ENCODE results near the gene NUBPL.
"Not testable (repeated sequence)": the region's sequence is repeated elsewhere in the genome, so short reads cannot be mapped to it uniquely, and the experiment has no call there.

Gene NUBPL

GRCh38 chr14:31837031-31837430 is 275.8 kb downstream of the NUBPL start:
- Histone ChIP-seq H3K9me3 (ENCODE audit: control insufficient read depth, low read length) (no peaks in the 10 kb centered on the region), H3K27me3 (ENCODE audit: control insufficient read depth, insufficient read depth, low read length) (no peaks in the 10 kb centered on the region), H2AFZ (no peak overlapping the region), H3K4me3 (ENCODE audit: low read depth, low read length) (no peak overlapping the region), H3K4me2 (ENCODE audit: low read length) (no peak overlapping the region), H3K36me3 (ENCODE audit: control insufficient read depth, insufficient read depth, low read length) (no peaks in the 10 kb centered on the region), H3K79me2 (no peaks in the 10 kb centered on the region), H3K9ac (no peak overlapping the region), H3K27ac (no peak overlapping the region), H3K4me1 (no peaks in the 10 kb centered on the region)
- TF ChIP-seq, protein P1, sequence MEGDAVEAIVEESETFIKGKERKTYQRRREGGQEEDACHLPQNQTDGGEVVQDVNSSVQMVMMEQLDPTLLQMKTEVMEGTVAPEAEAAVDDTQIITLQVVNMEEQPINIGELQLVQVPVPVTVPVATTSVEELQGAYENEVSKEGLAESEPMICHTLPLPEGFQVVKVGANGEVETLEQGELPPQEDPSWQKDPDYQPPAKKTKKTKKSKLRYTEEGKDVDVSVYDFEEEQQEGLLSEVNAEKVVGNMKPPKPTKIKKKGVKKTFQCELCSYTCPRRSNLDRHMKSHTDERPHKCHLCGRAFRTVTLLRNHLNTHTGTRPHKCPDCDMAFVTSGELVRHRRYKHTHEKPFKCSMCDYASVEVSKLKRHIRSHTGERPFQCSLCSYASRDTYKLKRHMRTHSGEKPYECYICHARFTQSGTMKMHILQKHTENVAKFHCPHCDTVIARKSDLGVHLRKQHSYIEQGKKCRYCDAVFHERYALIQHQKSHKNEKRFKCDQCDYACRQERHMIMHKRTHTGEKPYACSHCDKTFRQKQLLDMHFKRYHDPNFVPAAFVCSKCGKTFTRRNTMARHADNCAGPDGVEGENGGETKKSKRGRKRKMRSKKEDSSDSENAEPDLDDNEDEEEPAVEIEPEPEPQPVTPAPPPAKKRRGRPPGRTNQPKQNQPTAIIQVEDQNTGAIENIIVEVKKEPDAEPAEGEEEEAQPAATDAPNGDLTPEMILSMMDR (IDR thresholded peaks at IDR 0.05), result no peak

GRCh38 chr14:31842899-31843298 is 281.7 kb downstream of the NUBPL start:
- no peaks in the 10 kb centered on the region for H3K4me1 ChIP-seq
- H3K9ac ChIP-seq, result no peak overlapping the region
- H3K27ac ChIP-seq, result no peak overlapping the region
- no peaks in the 10 kb centered on the region for H3K36me3 ChIP-seq (ENCODE audit: control insufficient read depth, insufficient read depth, low read length)
- H3K9me3 ChIP-seq (ENCODE audit: control insufficient read depth, low read length), result no peaks in the 10 kb centered on the region
- TF ChIP-seq, protein P1 (IDR thresholded peaks at IDR 0.05), result no peak
- no peak overlapping the region for H2AFZ ChIP-seq
- no peak overlapping the region for H3K4me3 ChIP-seq (ENCODE audit: low read depth, low read length)
- H3K4me2 ChIP-seq (ENCODE audit: low read length), result no peak overlapping the region
- H3K27me3 ChIP-seq (ENCODE audit: control insufficient read depth, insufficient read depth, low read length), result no peaks in the 10 kb centered on the region
- H3K79me2 ChIP-seq, result no peaks in the 10 kb centered on the region

DNA sequence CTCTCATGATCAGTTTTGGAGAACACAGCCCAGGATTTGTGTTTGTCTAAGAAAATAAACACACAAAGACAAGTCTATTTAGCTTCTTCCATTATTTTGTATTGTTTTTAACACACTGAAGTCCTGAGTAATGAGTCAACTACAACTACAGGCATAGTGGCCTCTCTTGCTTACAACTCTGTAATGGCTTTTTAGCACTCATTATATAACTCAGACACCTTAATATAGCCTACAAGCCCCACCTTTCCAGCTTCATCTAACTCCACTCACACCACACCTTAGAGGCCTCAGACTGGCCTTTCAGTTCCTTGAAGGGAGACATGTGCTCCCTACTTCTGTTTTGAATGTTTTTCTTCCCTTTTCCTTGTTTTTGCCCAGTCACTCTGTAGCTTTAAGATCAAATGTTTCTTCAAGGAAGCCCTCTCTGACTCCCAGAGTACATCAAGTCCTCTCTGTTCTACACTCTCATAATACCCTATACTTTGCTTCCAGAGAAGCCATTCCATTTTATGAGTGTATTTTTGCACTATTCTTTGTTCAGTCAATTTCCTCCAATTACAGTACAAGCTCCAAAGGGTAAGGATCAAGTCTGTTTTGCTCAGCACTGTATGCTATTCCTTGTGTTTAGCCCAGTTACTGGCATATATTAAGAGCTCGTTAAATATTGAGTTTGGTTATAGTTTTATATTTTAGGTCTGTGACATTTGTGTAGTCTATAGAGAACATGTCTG is 282.3 kb downstream of the NUBPL start:
- Histone ChIP-seq H3K9ac (no peak overlapping the region), H3K4me1 (no peaks in the 10 kb centered on the region), H3K4me2 (ENCODE audit: low read length) (no peak overlapping the region), H3K9me3 (ENCODE audit: control insufficient read depth, low read length) (no peaks in the 10 kb centered on the region), H3K79me2 (no peaks in the 10 kb centered on the region), H2AFZ (no peak overlapping the region), H3K27ac (no peak overlapping the region), H3K4me3 (ENCODE audit: low read depth, low read length) (no peak overlapping the region), H3K27me3 (ENCODE audit: control insufficient read depth, insufficient read depth, low read length) (no peaks in the 10 kb centered on the region), H3K36me3 (ENCODE audit: control insufficient read depth, insufficient read depth, low read length) (no peaks in the 10 kb centered on the region)
- TF ChIP-seq, protein P1 (IDR thresholded peaks at IDR 0.05), result no peak

- TF ChIP-seq, protein P1 (IDR thresholded peaks at IDR 0.05), result no peak
- H3K9ac ChIP-seq, result no peak overlapping the region
- H2AFZ ChIP-seq, result no peak overlapping the region
- H3K27ac ChIP-seq, result no peak overlapping the region
- H3K79me2 ChIP-seq, result no peaks in the 10 kb centered on the region
- H3K4me2 ChIP-seq (ENCODE audit: low read length), result no peak overlapping the region
- H3K4me3 ChIP-seq (ENCODE audit: low read depth, low read length), result no peak overlapping the region
- no peaks in the 10 kb centered on the region for H3K27me3 ChIP-seq (ENCODE audit: control insufficient read depth, insufficient read depth, low read length)
- no peaks in the 10 kb centered on the region for H3K4me1 ChIP-seq
- H3K9me3 ChIP-seq (ENCODE audit: control insufficient read depth, low read length), result no peaks in the 10 kb centered on the region
- no peaks in the 10 kb centered on the region for H3K36me3 ChIP-seq (ENCODE audit: control insufficient read depth, insufficient read depth, low read length)
Measured at GRCh38 chr14:31854508-31855075, 293.4 kb downstream of the NUBPL start.

DNA sequence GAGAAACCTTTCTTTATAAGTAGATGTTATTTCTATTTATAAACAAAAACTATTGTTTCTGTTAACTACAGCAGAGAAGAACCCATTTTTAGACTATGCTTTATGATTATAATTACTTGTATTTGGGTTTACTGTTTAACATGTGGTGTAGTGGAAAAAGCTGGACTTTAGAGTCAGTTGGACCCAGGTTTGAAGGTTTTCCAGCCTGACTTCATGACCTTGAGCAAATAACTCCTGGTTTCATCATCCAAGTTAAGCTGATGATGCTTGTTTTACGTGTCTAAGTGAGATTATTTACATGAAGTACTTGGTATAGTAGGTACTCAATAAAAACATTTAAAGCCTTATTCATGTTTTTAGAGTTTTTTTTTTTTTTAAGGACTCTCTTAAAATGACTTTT is 294.1 kb downstream of the NUBPL start:
- H3K79me2 ChIP-seq, result no peaks in the 10 kb centered on the region
- H3K9ac ChIP-seq, result no peak overlapping the region
- TF ChIP-seq, protein P1 (IDR thresholded peaks at IDR 0.05), result no peak
- H3K4me3 ChIP-seq (ENCODE audit: low read depth, low read length), result no peak overlapping the region
- H2AFZ ChIP-seq, result no peak overlapping the region
- H3K27me3 ChIP-seq (ENCODE audit: control insufficient read depth, insufficient read depth, low read length), result no peaks in the 10 kb centered on the region
- H3K27ac ChIP-seq, result no peak overlapping the region
- H3K36me3 ChIP-seq (ENCODE audit: control insufficient read depth, insufficient read depth, low read length), result no peaks in the 10 kb centered on the region
- H3K4me1 ChIP-seq, result no peaks in the 10 kb centered on the region
- no peak overlapping the region for H3K4me2 ChIP-seq (ENCODE audit: low read length)
- no peaks in the 10 kb centered on the region for H3K9me3 ChIP-seq (ENCODE audit: control insufficient read depth, low read length)

GRCh38 chr14:31856003-31856402 is 294.8 kb downstream of the NUBPL start:
- H3K4me1 ChIP-seq; H3K79me2 ChIP-seq; H3K4me2 ChIP-seq (ENCODE audit: low read length); H3K9me3 ChIP-seq (ENCODE audit: control insufficient read depth, low read length); H3K4me3 ChIP-seq (ENCODE audit: low read depth, low read length); H3K27me3 ChIP-seq (ENCODE audit: control insufficient read depth, insufficient read depth, low read length); H2AFZ ChIP-seq; H3K27ac ChIP-seq; H3K36me3 ChIP-seq (ENCODE audit: control insufficient read depth, insufficient read depth, low read length); H3K9ac ChIP-seq: not testable (repeated sequence)
